HG02571 (cell line): ENCODE results near the gene KEL.

Experiments
- ATAC-seq: cut with Tn5 transposase; IDR thresholded peaks from one replicate; pipeline ENCODE4 v1.9.1; 2021; ENCODE audit warnings: mild to moderate bottlenecking, moderate library complexity; ENCODE audit not compliant: unreplicated experiment

Gene KEL

GRCh38 chr7:142930126-142930730 lies 31.9 kb downstream of the KEL start:
- ATAC-seq: no peak

DNA sequence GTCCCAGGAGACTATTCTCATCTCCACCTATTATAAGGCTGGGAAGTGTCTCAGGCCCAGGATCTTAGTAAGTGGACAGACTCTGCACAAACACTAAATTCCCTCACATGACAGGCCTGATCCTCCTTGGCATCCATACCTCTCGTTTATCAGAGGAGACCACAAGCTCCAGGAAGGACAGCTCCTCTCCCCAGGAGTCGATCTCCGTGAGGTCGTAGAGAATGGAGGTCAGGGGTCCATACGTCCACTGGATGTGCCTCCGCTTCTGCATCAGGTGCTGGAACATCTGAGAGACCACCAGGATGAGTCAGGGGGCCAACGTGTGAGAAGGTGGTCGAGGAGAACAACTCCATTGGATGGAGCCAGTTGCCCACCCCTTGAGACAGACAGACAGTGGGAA lies 34.2 kb downstream of the KEL start:
- ATAC-seq: no peak

DNA sequence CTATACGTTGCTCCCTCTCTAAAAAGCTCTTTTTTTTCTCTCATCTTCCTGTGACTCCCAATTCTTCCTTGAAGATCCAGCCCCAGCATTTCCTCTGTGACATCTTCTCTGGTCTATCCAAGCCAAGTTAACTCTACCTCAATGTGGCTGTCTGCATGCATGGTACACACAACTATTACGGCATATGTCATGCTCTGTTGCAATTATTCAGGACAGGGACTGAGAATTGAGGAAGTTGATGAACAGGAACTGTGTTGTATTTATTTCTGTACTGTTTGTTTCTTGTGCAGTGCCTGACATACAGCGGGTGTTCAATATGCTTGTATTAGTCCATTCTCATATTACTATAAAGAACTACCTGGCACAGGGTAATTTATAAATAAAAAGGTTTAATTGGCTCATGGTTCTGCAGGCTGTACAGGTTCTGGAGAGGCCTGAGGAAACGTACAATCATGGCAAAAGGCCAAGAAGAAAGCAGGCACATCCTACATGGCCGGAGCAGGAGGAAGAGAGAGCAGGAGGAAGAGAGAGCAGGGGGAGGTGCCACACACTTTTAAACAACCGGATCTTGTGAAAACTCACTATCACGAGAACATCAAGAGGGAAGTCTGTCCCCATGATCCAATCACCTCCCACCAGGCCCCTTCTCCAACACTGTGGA lies 34.9 kb downstream of the KEL start:
- ATAC-seq: no peak

DNA sequence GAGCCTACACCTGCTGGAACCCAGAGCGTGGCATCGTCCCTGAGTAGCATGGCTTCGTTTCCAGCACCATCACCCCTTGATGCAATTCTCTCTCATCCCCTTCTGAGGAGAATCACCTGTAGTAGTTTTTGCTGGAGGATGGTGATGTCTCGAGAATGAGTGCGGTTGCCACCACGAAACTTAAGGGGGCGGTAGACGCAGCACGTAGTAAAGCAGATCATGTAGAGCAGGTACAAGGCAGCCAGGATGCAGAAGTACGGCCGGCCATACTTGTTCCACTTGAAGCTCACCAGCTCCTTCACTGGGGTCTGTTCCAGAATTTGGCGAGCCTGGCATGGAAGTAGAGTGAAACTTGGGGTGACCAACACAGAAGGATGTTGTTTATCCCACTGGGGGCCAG lies 36.8 kb downstream of the KEL start:
- ATAC-seq: no peak

DNA sequence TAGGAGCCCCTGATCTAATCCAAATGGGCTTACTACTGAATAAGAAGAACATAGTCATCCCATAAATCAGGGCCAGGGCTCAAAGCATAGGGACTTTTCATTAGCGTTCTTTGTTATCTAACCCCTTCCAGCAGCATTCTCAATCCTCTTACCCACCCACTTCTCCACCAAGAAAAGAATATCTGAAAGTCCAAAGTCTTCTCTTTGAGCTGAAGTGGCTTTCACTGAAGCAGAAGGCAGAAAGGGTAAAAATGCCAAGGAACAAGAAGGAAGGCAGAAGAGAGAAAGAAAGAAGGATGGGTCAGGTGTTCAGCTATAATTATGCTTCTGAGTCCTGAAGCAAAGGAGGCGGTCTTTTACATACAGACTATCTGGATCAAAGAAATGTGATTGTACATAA lies 38.8 kb downstream of the KEL start:
- no peak for ATAC-seq

DNA sequence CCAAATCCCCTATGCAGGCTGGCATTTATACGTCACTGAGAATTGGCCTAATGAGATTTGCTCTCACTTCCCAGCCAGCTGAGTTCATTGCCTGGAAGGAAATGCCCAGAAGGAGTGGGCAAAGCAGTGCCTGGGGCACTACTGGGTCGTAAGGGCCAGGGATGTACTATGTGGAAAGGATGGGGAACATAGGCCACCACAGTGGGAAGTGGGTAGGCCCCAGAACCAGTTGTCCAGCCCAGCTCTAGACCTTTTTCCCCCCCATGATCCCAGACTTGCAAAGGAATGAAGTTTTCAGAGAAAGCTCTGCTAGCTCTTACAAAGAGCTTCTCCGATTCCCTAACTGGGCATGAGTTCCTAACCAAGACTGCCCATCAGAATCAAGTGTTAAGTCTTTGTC lies 42.5 kb downstream of the KEL start:
- ATAC-seq: no peak

DNA sequence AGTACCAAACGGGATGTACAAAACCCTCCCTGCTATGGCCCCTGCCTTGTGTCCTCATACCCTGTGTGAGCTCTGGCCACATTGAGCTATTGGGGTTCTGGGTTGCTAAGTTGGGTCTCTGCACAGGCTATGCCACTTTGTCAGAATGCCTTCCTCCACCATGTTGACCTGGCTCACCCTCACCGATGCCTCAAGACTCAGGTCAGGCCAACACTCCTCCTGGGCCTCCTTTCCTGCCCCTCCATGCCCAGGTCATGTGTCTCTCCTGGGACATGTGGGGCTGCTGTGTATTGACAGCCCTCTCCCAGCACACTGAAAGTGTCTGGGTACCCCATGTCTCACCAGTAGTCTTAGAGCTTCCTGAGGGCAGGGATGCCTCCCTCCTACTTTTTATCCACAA lies 43.3 kb downstream of the KEL start:
- no peak for ATAC-seq

GRCh38 chr7:142917447-142917846 lies 44.7 kb downstream of the KEL start:
- no peak for ATAC-seq

- no peak for ATAC-seq
Observed at GRCh38 chr7:142916508-142916907, 45.7 kb downstream of the KEL start.

GRCh38 chr7:142915315-142915714 lies 46.8 kb downstream of the KEL start:
- no peak for ATAC-seq

- ATAC-seq: no peak
Observed at GRCh38 chr7:142914121-142914520, 48.0 kb downstream of the KEL start.

GRCh38 chr7:142913566-142913965 lies 48.6 kb downstream of the KEL start:
- no peak for ATAC-seq

GRCh38 chr7:142913051-142913450 lies 49.1 kb downstream of the KEL start:
- no peak for ATAC-seq

DNA sequence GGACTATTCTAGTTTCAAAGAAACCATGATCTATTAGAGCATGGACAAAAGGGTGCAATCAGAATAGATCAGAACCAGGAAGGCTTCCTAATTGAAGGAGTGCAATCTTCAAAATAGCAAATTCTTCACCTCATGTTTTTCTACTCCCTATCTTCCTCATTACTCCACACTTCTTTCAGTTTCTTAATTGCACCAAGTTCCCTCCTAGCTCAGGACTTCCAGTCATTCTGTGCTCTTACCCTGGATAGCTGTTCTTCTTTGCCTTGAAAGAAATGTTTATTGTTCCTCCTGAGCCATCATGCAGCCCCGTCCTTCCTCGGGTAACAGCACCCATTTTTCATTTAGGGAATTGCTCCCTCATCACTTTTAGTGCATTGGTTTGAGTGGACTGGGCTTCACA lies 51.7 kb downstream of the KEL start:
- no peak for ATAC-seq

GRCh38 chr7:142910031-142910433 lies 52.1 kb downstream of the KEL start:
- no peak for ATAC-seq

DNA sequence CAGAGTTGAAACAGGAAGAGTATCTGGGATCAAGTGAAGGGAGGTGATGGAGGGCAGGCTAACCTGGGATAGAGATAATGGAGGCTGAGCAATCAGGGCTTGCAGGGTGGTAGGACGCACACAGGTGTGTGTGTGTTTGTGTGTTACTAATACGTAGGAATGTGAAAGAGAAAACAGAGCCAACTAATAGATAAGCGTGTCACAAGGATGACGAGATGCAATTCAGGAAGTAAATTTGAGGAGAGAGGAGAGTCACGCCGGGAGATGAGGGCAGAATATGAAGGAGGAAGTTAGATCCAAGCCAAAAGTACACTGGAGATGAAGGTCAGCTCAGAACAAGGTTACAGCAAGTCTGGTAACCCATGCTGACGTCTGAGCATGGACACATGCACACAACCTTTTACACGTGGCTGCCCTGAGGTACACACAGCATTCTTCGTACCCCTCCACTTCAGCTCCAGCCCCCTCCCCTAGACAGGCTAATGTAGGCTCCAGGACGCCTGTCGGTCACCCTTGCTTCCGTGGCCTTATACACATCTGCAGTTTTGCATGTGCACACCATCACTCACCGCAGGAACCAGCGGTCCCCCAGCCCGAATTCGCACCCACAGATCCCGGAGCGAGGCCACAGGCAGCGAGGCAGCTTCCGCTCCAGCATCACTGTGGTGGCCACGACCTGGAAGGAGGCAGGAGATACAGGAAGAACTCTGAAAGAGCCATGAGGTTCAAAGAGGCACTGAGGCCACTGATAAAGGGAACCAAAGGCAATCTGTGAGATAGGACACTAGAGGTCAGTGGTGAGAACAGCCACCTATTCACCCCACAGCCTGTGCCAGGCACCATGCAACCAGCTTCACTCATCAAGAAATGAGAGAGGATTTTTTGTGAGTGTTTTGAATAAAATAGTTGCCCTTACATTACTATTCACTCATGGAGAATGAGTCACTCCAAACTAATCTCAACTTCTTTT lies 53.0 kb downstream of the KEL start:
- no peak for ATAC-seq

- no peak for ATAC-seq
Observed at GRCh38 chr7:142908290-142908689, 53.9 kb downstream of the KEL start.

GRCh38 chr7:142906643-142907042 lies 55.5 kb downstream of the KEL start:
- no peak for ATAC-seq

GRCh38 chr7:142905759-142906158 lies 56.4 kb downstream of the KEL start:
- no peak for ATAC-seq

GRCh38 chr7:142904128-142904527 lies 58.0 kb downstream of the KEL start:
- ATAC-seq: no peak

- ATAC-seq: no peak
Observed at GRCh38 chr7:142901426-142902259, 60.5 kb downstream of the KEL start.
